ENCODE measurements around the gene SPINK1. TPM values are rescaled to one million over a fixed set of nuclear protein-coding genes. Genes with fewer than 3 reads are reported as not detected.

The SPINK1 gene, protein sequence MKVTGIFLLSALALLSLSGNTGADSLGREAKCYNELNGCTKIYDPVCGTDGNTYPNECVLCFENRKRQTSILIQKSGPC
- total RNA-seq (1 to 10 TPM in 7 of 10 donors, not detected in 3; 1.2 to 3.4 (median 1.8) TPM), polyA plus RNA-seq (10 to 100 TPM in 1 of 2 donors, 1 to 10 TPM in 1; 6.8 to 14.7 TPM)
- long read RNA-seq, donor 1 = 0 reads
- long read RNA-seq, donor 2 = 0 reads
- long read RNA-seq, donor 3 = 0 reads

DNA sequence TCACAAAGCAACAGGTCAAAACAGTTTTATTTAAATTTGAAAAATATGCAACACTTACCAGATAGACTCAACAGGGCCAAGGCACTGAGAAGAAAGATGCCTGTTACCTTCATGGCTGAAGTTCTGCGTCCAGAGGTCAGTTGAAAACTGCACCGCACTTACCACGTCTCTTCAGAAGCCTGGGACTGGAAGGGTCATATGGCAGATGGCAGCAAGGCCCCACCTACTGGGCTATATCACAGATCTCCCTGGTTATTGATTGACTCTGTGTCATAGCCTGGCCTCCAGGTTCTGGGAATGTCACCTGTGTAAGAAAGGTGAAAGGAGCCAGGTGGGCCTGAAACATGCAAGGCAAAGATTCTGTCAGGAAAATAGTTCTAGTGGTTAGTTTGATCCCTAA is at the start of gene SPINK1:
Gene SPINK1, minus strand, starts transcription at position 207 of the 400 bp plus-strand sequence. Its CDS starts 94 bp downstream, at position 113.
- ATAC-seq = no peak
- WGBS, 2 donors = 89 to 96% methylated on average over 3 of the region's 3 CpGs

DNA sequence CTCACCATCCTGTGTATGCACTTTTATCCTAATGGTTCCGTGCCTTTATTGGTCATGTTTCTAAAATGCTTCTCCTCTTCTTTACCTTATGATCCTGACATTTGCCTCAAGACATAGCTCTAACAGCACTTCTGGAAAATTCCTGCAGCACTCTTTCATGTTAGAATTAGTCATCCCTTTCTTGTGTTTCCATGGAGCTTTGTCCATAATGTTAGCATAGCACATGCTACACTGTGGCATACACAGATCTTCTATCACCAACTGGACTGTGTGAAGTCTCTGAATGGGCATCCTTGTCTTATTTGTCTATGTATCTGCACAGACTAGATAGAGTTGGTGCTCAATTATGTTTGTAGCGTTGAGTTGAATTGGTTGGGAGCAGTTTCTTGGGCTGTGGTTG is 49.0 kb upstream of the SPINK1 start:
- TF ChIP-seq, protein P1, sequence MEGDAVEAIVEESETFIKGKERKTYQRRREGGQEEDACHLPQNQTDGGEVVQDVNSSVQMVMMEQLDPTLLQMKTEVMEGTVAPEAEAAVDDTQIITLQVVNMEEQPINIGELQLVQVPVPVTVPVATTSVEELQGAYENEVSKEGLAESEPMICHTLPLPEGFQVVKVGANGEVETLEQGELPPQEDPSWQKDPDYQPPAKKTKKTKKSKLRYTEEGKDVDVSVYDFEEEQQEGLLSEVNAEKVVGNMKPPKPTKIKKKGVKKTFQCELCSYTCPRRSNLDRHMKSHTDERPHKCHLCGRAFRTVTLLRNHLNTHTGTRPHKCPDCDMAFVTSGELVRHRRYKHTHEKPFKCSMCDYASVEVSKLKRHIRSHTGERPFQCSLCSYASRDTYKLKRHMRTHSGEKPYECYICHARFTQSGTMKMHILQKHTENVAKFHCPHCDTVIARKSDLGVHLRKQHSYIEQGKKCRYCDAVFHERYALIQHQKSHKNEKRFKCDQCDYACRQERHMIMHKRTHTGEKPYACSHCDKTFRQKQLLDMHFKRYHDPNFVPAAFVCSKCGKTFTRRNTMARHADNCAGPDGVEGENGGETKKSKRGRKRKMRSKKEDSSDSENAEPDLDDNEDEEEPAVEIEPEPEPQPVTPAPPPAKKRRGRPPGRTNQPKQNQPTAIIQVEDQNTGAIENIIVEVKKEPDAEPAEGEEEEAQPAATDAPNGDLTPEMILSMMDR (IDR thresholded peaks at IDR 0.05) = no peak
- H3K9me3 ChIP-seq = no peaks in the 10 kb centered on the region
- WGBS, 2 donors = 91 to 95% methylated on average over 2 of the region's 2 CpGs
- no peak overlapping the region for H3K4me3 ChIP-seq
- intact Hi-C loops (cut with DNase I) = loop anchor here in 1 of 10 donors (10.0 kb wide), 1 partner anchor 54 kb away; no protein-coding TSS in a partner anchor
- DNase-seq (no peak), ATAC-seq (no peak)
- no peaks in the 10 kb centered on the region for H3K36me3 ChIP-seq
- H3K27ac ChIP-seq = no peak overlapping the region
- H3K27me3 ChIP-seq = peaks cover 0 to 3% (median 0%) of the 10 kb centered on the region in 7 donors
- peaks cover 0 to 10% (median 2%) of the 10 kb centered on the region in 9 donors for H3K4me1 ChIP-seq

More for the DNA sequence above, at the start of gene SPINK1:
- Histone ChIP-seq H3K9me3 (no peaks in the 10 kb centered on the region), H3K27ac (no peak within 1 kb of the TSS), H3K27me3 (peaks cover 0 to 14% (median 3%) of the 10 kb centered on the region in 7 donors), H3K4me3 (no peak within 1 kb of the TSS), H3K4me1 (no peaks in the 10 kb centered on the region), H3K36me3 (no peaks in the 10 kb centered on the region)
- intact Hi-C loops (cut with DNase I) = no loop called here
- DNase-seq = no peak
- TF ChIP-seq, protein P1 (IDR thresholded peaks at IDR 0.05) = no peak

DNA sequence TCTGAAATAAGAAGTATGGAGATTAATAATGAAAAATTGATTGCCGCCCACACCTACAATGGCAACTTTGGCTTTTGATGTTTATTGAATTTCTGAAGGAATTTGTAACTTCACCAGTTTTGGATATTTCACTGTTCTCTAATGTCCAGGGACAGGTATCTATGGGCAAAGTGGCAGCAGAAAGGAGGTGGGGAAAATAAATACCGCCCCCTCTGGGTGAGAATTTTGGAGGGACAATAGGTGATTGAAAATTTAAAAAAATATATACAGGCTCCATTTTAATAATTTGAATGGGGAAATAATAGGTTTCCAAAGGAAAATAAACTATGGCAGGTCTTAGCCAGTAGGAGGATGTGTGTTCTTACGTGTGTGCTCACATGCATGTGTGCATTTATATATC is 48.3 kb upstream of the SPINK1 start:
- Histone ChIP-seq H3K27me3 (peaks cover 0 to 3% (median 0%) of the 10 kb centered on the region in 7 donors), H3K36me3 (no peaks in the 10 kb centered on the region), H3K27ac (no peak overlapping the region), H3K9me3 (no peaks in the 10 kb centered on the region), H3K4me1 (peaks cover 0 to 10% (median 2%) of the 10 kb centered on the region in 9 donors), H3K4me3 (no peak overlapping the region)
- DNase-seq = no peak
- intact Hi-C loops (cut with DNase I) = loop anchor here in 1 of 10 donors (10.0 kb wide), 1 partner anchor 55 kb away; no protein-coding TSS in a partner anchor
- WGBS, 2 donors = 94% methylated on average over 3 of the region's 3 CpGs
- ATAC-seq = no peak
- TF ChIP-seq, protein P1 (IDR thresholded peaks at IDR 0.05) = no peak

DNA sequence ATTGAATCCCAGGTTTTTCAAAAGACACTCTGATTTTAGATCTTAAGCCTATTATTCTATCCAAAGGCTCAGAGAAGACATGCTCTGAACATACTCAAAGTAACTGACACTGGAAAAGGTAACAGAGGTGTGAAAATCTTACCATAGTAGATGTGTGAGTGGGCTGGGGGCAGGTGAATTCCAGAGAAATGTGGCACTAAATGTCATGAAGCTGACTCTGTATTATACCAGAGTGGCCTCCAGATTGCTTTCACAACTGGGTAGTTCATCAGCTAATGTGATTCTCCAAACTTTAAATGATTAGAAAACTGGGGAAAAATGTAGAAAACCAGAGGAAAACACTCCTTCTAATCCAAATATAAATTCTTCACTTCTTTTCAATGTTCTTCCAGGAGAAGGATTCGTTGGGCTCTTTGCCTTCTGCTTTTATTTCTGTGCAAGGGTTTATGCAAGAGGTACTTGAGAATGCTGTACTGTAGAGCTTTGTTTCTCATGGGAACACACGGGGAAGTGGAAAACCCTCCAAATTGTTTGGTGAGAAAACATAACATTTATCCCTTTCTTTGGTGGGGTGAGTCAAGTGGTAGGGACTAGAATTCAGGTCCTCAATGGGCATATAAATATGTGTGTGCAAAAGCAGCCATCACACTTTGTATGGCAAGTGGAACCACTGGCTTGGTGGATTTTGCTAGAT is 46.7 kb upstream of the SPINK1 start, which contains the start of gene SCGB3A2:
Gene SCGB3A2, plus strand, starts transcription at position 646 of the 694 bp plus-strand sequence. CDS start 93 bp downstream, outside the sequence.
- Histone ChIP-seq H3K4me1 (peaks cover 0 to 10% (median 2%) of the 10 kb centered on the region in 9 donors), H3K4me3 (no peak within 1 kb of the TSS), H3K9me3 (no peaks in the 10 kb centered on the region), H3K27me3 (peaks cover 0 to 3% (median 0%) of the 10 kb centered on the region in 7 donors), H3K36me3 (no peaks in the 10 kb centered on the region), H3K27ac (no peak within 1 kb of the TSS)
- intact Hi-C loops (cut with DNase I) = no loop called here
- no peak for ATAC-seq
- WGBS, 2 donors = 61 to 64% methylated on average over 2 of the region's 2 CpGs
- no peak for DNase-seq
- TF ChIP-seq, protein P1 (IDR thresholded peaks at IDR 0.05) = no peak

All from heart right ventricle (tissue), 16 donors.